Thyroid gland (tissue), 4 donors: ENCODE measurements around the gene ZNF726. TPM values are rescaled to one million over a fixed set of nuclear protein-coding genes. Genes with fewer than 3 reads are reported as not detected.
"Not testable (repeated sequence)": the region's sequence is repeated elsewhere in the genome, so short reads cannot be mapped to it uniquely, and the experiment has no call there.

Source experiments
- DNase-seq, 2 donors: peaks; one replicate each; pipeline ENCODE4 v3.0.0-alpha.2; 2019
- H3K27ac ChIP-seq, 3 donors: fragments of 200-600 bp; sonication (generic); 1 replicate in 2 of 3; 2 replicates in 1 of 3; pipeline ENCODE4 v1.5.1; 2016 to 2019; ENCODE audit warnings: mild to moderate bottlenecking in 1 of 3, moderate library complexity in 1 of 3
- H3K27me3 ChIP-seq: fragments of 200-600 bp; sonication (generic); one replicate; pipeline ENCODE4 v1.5.1; 2019
- H3K36me3 ChIP-seq, 2 donors: fragments of 200-600 bp; sonication (generic); one replicate each; pipeline ENCODE4 v1.5.1; 2016 to 2019
- H3K4me1 ChIP-seq, 2 donors: fragments of 200-600 bp; sonication (generic); one replicate each; pipeline ENCODE4 v1.5.1; 2017 to 2019
- H3K4me3 ChIP-seq, 3 donors: fragments of 200-600 bp; sonication (generic); replicated peaks in 1 of 3; 1 replicate in 2 of 3; 2 replicates in 1 of 3; pipeline ENCODE4 v1.5.1; 2016; ENCODE audit warnings: mild to moderate bottlenecking in 1 of 3
- H3K9me3 ChIP-seq: fragments of 200-600 bp; sonication (generic); one replicate; pipeline ENCODE4 v1.5.1; 2017
- POLR2A ChIP-seq, 2 donors: fragments of 450-650 bp; IDR thresholded peaks; one replicate each; pipeline ENCODE4 v1.6.1; 2017; ENCODE audit warnings: antibody characterized with exemption in 2 of 2, mild to moderate bottlenecking in 2 of 2, moderate library complexity in 1 of 2
- WGBS, 2 donors: methylation state at CpG; one replicate each; pipeline ENCODE4 v1.1.5; 2017; 5-methylcytosine and 5-hydroxymethylcytosine counted together
- intact Hi-C: fragments of 100-400 bp; cut with DNase I; formaldehyde crosslinking; loops from one replicate; pipeline ENCODE4 v1.15.1; 2023
- total RNA-seq, 4 donors: library from RNA; depleted of rRNA; stranded (reverse); fragments of >200 nt; gene quantifications; one replicate each; pipeline ENCODE4 v1.2.3, GENCODE V29; 2016
- TF ChIP-seq, protein P1 (sequence below), 6 experiments: fragments of 200-600 bp in 3 of 6; fragments of 450-650 bp in 3 of 6; sonication (generic) in 3 of 6; IDR thresholded peaks; one replicate each; pipeline ENCODE4 v1.5.1; 2016 to 2019; ENCODE audit warnings: antibody characterized with exemption in 6 of 6, mild to moderate bottlenecking in 2 of 6, inconsistent platforms in 1 of 6, moderate library complexity in 1 of 6

Gene ZNF726
- total RNA-seq, result 1 to 10 TPM; 1.3 to 9.1 (median 5.2) TPM

DNA sequence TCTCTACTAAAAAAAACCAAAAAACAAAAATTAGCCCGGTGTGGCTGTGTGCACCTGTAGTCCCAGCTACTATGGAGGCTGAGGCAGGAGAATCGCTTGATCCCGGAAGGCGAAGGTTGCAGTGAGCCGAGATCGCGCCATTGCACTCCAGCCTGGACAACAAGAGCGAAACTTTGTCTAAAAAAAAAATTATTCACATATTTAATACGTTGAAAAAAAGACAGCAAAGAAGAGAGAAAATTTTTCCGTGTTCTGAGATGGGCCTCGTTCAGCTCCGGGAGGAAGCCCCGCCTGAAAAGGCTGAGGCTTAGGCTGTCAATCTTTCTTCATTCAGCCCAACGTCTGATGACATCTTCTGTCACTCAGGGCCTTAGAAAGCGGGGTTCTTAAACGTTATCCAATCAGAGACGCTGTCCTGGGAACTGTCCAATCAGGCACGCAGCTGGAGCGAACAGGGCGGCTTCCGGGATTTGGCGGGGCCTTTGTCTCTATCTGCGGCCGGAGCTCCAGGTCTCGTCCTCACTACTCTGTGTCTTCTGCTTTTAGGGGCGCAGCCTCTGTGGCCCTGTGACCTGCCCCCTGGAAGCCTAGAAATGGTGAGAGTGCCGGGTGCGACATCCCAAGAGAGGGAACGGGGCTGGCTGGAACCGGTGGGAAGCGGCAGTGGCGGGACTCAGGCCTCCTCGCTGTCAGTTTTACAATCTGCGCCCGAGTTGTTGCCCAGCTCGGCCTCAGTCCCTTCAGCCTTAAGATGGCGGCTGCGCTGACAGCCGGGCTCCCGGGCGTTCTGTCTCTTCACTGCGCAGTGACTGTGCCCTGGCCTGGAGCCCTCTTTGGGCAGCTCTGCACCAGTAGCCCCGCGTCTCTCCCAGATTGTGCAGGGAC is at the start of gene ZNF726:
Gene ZNF726 (plus strand): TSS at position 485 of the 885 bp plus-strand sequence. CDS start 109 bp downstream, at position 594.
- H3K27ac ChIP-seq, result peak within 1 kb of the TSS in 1 of 3 donors; percentile 39
- intact Hi-C loops, result no loop called here
- TF ChIP-seq, protein P1, sequence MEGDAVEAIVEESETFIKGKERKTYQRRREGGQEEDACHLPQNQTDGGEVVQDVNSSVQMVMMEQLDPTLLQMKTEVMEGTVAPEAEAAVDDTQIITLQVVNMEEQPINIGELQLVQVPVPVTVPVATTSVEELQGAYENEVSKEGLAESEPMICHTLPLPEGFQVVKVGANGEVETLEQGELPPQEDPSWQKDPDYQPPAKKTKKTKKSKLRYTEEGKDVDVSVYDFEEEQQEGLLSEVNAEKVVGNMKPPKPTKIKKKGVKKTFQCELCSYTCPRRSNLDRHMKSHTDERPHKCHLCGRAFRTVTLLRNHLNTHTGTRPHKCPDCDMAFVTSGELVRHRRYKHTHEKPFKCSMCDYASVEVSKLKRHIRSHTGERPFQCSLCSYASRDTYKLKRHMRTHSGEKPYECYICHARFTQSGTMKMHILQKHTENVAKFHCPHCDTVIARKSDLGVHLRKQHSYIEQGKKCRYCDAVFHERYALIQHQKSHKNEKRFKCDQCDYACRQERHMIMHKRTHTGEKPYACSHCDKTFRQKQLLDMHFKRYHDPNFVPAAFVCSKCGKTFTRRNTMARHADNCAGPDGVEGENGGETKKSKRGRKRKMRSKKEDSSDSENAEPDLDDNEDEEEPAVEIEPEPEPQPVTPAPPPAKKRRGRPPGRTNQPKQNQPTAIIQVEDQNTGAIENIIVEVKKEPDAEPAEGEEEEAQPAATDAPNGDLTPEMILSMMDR (IDR thresholded peaks at IDR 0.05), result no peak
- peak in 1 of 2 donors; percentile 24 for TF ChIP-seq POLR2A (IDR thresholded peaks at IDR 0.05)

DNA sequence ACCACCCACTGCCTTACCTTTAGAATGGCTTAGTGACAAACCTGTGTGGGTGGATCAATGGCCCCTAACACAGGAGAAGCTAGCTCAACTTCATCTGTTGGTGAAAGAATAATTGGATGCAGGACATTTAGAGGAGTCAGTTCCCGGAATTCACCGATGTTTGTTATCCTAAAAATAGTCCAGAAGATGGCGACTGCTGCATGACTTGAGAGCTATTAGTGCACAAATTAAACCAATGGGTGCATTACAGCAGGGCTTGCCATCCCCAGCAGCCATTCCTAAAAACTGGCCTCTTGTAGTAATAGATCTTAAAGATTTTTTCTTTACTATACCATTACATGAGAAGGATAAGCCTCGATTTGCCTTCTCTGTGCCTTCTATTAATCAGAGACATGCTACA is 46.8 kb upstream of the ZNF726 start:
- TF ChIP-seq, protein P1 (IDR thresholded peaks at IDR 0.05), result no peak
- TF ChIP-seq POLR2A (IDR thresholded peaks at IDR 0.05), result no peak
- no peak for DNase-seq
- Histone ChIP-seq H3K4me3 (no peak overlapping the region), H3K27me3 (no peaks in the 10 kb centered on the region), H3K4me1 (no peaks in the 10 kb centered on the region), H3K36me3 (peaks cover 0 to 3% of the 10 kb centered on the region in 2 donors), H3K9me3 (no peaks in the 10 kb centered on the region), H3K27ac (no peak overlapping the region)
- 78 to 85% methylated on average over 4 of the region's 4 CpGs for WGBS, 2 donors
- intact Hi-C loops, result no loop called here

More for the DNA sequence above, at the start of gene ZNF726:
- DNase-seq, result peak; percentile 83 to 88
- H3K4me1 ChIP-seq, result peaks cover 0 to 6% of the 10 kb centered on the region in 2 donors
- no peaks in the 10 kb centered on the region for H3K36me3 ChIP-seq
- H3K4me3 ChIP-seq, result peak within 1 kb of the TSS; percentile 21 to 45 (median 35)
- 16 to 19% methylated on average over 43 to 44 of the region's 44 CpGs for WGBS, 2 donors
- H3K27me3 ChIP-seq, result no peaks in the 10 kb centered on the region
- H3K9me3 ChIP-seq, result no peaks in the 10 kb centered on the region

DNA sequence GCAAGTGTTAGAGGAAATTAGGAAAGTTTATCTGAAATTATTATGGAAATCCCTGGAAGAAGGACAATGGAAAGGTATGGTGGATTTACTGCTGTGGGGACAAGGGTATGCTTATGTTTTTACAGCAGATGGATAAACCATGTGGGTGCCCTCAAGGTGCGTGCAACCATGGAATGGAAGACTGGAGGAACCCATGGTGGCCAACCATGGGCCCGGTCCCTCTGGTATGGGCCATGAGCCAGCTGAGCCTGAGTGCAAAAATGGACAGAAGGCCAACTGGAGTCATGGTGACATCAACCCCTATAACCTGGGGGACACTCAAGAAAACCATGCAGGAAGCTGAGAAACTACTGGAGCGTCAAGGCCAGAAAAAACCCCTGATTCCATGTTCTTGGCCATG is 46.1 kb upstream of the ZNF726 start:
- Histone ChIP-seq H3K4me3 (no peak overlapping the region), H3K4me1 (no peaks in the 10 kb centered on the region), H3K9me3 (no peaks in the 10 kb centered on the region), H3K27me3 (no peaks in the 10 kb centered on the region), H3K36me3 (peaks cover 0 to 3% of the 10 kb centered on the region in 2 donors), H3K27ac (no peak overlapping the region)
- WGBS, 2 donors, result 95 to 98% methylated on average over 3 of the region's 3 CpGs
- no peak for DNase-seq
- intact Hi-C loops, result no loop called here
- TF ChIP-seq, protein P1 (IDR thresholded peaks at IDR 0.05), result no peak
- no peak for TF ChIP-seq POLR2A (IDR thresholded peaks at IDR 0.05)

DNA sequence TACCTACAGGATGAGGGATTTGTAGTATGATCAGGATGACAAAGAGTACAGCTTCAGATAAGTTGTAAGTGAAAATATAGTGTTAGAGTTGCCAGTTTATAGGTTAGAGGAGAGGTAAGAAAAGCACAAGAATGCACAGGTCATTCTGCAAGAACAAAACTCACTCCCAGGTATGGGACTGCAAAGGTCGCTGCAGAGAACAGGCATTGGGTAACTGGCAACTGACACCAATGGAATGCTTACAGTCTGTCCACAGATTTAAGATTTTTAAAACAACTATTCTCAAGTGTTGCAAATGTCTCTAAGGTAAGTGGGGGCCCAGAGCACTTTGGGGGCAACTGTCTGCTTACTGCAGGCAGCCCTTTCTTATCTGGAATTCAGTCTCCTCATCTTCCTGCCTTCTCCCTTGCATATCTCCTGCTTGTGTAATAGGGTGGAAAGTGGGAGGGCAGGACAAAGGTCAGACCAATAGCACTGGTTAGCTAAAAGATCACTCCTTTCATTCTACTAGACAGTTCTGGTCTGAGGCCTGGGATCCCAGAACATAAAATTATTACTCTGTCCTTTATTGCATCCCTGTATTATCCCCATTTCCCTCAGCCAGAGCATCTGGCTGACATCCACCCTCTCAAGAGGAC is 42.3 kb upstream of the ZNF726 start:
- no peak for DNase-seq
- H3K27me3 ChIP-seq, result no peaks in the 10 kb centered on the region
- H3K4me3 ChIP-seq, result no peak overlapping the region
- H3K4me1 ChIP-seq, result no peaks in the 10 kb centered on the region
- H3K27ac ChIP-seq, result no peak overlapping the region
- H3K36me3 ChIP-seq, result peaks cover 0 to 3% of the 10 kb centered on the region in 2 donors
- 43 to 90% methylated on average over 1 of the region's 1 CpG for WGBS, 2 donors
- intact Hi-C loops, result no loop called here
- no peak for TF ChIP-seq POLR2A (IDR thresholded peaks at IDR 0.05)
- TF ChIP-seq, protein P1 (IDR thresholded peaks at IDR 0.05), result no peak
- no peaks in the 10 kb centered on the region for H3K9me3 ChIP-seq

DNA sequence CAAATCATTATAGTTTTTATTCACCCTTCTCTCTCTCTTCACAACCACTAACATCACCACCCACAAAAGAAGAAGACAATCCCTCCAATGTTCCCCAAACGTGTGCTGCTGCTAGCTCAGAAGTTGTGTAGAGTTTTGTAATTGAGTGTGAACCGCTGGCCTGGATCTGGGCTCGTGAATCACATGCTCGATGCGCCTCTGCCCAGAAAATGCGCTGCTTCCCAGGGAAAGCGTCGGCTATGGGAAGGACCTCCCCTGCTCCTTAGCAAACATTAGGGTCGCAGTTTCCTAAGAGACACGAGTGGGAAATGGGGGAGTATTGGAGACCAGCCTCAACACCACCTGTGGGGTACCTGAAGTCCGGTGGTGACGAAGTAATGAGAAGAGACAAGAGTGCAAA is 38.4 kb upstream of the ZNF726 start:
- H3K9me3 ChIP-seq, result no peaks in the 10 kb centered on the region
- H3K36me3 ChIP-seq, result no peaks in the 10 kb centered on the region
- H3K4me3 ChIP-seq, result no peak overlapping the region
- no peaks in the 10 kb centered on the region for H3K27me3 ChIP-seq
- WGBS, 2 donors, result 62 to 73% methylated on average over 12 of the region's 12 CpGs
- no peak overlapping the region for H3K27ac ChIP-seq
- no peaks in the 10 kb centered on the region for H3K4me1 ChIP-seq
- intact Hi-C loops, result no loop called here
- DNase-seq, result no peak
- TF ChIP-seq, protein P1 (IDR thresholded peaks at IDR 0.05), result no peak

DNA sequence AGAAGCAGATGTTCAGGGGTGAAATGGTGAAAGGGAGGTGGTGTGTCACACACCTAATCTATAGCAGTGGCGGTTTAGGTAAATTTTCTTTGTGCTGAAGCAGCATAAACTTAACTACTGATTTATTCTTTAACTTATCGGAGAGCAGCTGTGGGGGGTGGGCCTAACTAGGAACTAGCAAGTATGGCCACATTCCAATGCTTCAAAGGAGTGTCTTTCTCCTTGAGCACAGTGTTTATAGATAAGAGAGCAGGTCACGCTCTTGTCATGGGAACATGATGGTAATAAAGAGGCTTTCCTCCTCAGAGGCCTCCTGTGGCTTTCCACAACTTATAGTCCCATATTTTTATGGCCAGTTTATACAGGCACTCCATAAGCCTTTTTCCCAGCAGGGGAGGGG is 37.9 kb upstream of the ZNF726 start:
- H3K4me1 ChIP-seq, H3K9me3 ChIP-seq, H3K27ac ChIP-seq, H3K27me3 ChIP-seq, H3K4me3 ChIP-seq, intact Hi-C loops, H3K36me3 ChIP-seq, DNase-seq: not testable (repeated sequence)
- WGBS, 2 donors, result 48 to 51% methylated on average over 3 of the region's 3 CpGs
